ENCODE measurements around the gene PRKCE. TPM values are rescaled to one million over a fixed set of nuclear protein-coding genes. Genes with fewer than 3 reads are reported as not detected.

PRKCE gene
- total RNA-seq, 1 experiment from 2014 or later: 4.4 TPM

DNA sequence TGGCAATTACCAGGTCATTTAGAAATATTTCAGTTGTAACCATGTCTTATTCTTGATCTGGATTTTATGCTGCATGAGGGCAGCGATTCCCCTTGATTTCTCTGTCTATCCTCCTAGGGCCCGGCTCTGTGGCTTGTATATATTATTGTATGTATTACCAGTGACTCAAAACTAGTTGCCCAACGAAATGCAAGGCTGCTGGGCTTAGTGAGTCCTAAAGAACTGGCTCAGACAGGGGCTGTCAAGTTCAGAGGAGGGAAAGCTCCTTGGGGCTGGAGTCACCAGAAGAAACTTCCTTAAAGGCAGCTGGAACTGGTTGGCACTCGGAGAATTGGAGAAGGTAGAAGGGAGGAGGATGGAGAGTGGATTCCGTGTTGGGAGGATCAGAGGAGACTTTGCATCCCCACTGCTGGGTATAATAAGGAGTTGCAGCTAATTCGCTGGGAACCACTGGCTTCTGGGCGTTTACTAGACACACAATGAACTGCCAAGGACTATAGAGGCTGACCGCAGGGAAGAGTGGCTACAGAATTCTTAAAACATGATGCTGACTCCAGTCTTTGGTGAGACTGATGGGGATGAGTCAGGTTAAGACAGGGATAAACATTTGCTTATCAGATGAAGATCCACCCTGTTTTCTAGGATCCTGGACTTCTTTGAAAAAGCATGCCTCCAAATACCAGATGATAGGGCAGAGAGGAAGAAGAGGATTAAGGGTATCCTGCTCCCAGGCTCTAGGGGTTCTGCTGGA is 104.3 kb downstream of the PRKCE start:
- H3K27me3 Mint-ChIP-seq (ENCODE audit: insufficient read depth, unreplicated experiment): no peaks in the 10 kb centered on the region
- H3K4me1 Mint-ChIP-seq (ENCODE audit: low read depth, unreplicated experiment): no peaks in the 10 kb centered on the region
- H3K27ac Mint-ChIP-seq (ENCODE audit: unreplicated experiment): no peak overlapping the region
- TF ChIP-seq, protein P1, sequence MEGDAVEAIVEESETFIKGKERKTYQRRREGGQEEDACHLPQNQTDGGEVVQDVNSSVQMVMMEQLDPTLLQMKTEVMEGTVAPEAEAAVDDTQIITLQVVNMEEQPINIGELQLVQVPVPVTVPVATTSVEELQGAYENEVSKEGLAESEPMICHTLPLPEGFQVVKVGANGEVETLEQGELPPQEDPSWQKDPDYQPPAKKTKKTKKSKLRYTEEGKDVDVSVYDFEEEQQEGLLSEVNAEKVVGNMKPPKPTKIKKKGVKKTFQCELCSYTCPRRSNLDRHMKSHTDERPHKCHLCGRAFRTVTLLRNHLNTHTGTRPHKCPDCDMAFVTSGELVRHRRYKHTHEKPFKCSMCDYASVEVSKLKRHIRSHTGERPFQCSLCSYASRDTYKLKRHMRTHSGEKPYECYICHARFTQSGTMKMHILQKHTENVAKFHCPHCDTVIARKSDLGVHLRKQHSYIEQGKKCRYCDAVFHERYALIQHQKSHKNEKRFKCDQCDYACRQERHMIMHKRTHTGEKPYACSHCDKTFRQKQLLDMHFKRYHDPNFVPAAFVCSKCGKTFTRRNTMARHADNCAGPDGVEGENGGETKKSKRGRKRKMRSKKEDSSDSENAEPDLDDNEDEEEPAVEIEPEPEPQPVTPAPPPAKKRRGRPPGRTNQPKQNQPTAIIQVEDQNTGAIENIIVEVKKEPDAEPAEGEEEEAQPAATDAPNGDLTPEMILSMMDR (IDR thresholded peaks at IDR 0.05; ENCODE audit: insufficient read depth in 1 of 2, low read depth in 1 of 2, low read length in 1 of 2, severe bottlenecking in 1 of 2, unreplicated experiment in 1 of 2): no peak
- H3K9me3 Mint-ChIP-seq (ENCODE audit: unreplicated experiment): no peaks in the 10 kb centered on the region
- intact Hi-C loops (cut with micrococcal nuclease; ENCODE audit: unreplicated experiment): no loop called here
- BruUV-seq (replicated peaks): no TSS peak
- Histone ChIP-seq H3K36me3 (ENCODE audit: control insufficient read depth, insufficient read depth, low read length) (no peaks in the 10 kb centered on the region), H3K4me1 (no peaks in the 10 kb centered on the region), H3K4me3 (ENCODE audit: low read depth, low read length) (no peak overlapping the region), H3K27me3 (replicated peaks; ENCODE audit: control insufficient read depth, insufficient read depth, low read length) (no peaks in the 10 kb centered on the region), H3K9me3 (0 out of 2 replicates have a peak, but pooled peaks cover 4% of the 10 kb centered on the region)
- POLR2A ChIA-PET: no interaction called here
- CTCF ChIA-PET: no interaction called here
- no peak for DNase-seq
- H3K36me3 Mint-ChIP-seq (ENCODE audit: insufficient read depth, unreplicated experiment): no peaks in the 10 kb centered on the region
- H3K4me3 Mint-ChIP-seq (ENCODE audit: unreplicated experiment): no peak overlapping the region

DNA sequence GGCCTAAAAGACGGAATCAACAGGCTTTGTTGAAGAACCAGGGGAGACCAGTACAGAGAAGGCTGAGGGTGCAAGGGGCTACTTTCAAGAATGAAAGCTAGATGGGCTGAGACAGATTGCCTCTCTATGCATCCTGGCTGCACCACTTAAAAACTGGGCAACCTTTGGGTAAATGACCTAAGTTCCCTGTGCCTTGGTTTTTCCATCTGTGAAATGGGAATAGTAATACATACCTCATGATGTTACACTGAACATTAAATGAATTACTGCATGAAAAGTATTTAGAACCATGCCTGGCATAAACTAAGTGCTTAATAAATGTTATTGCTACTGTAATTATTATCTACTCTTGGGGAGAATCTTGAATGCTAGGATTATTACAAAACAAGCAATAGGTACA is 106.5 kb downstream of the PRKCE start:
- H3K27me3 Mint-ChIP-seq (ENCODE audit: insufficient read depth, unreplicated experiment): no peaks in the 10 kb centered on the region
- ChIA-PET CTCF (no interaction called here), POLR2A (no interaction called here)
- H3K36me3 Mint-ChIP-seq (ENCODE audit: insufficient read depth, unreplicated experiment): no peaks in the 10 kb centered on the region
- 0 out of 2 replicates have a peak, but pooled peaks cover 4% of the 10 kb centered on the region for H3K9me3 ChIP-seq
- H3K4me3 Mint-ChIP-seq (ENCODE audit: unreplicated experiment): no peak overlapping the region
- H3K27me3 ChIP-seq (replicated peaks; ENCODE audit: control insufficient read depth, insufficient read depth, low read length): no peaks in the 10 kb centered on the region
- H3K36me3 ChIP-seq (ENCODE audit: control insufficient read depth, insufficient read depth, low read length): no peaks in the 10 kb centered on the region
- no peaks in the 10 kb centered on the region for H3K9me3 Mint-ChIP-seq (ENCODE audit: unreplicated experiment)
- H3K4me3 ChIP-seq (ENCODE audit: low read depth, low read length): no peak overlapping the region
- intact Hi-C loops (cut with micrococcal nuclease; ENCODE audit: unreplicated experiment): no loop called here
- H3K4me1 ChIP-seq: no peaks in the 10 kb centered on the region
- TF ChIP-seq, protein P1 (IDR thresholded peaks at IDR 0.05; ENCODE audit: insufficient read depth in 1 of 2, low read depth in 1 of 2, low read length in 1 of 2, severe bottlenecking in 1 of 2, unreplicated experiment in 1 of 2): no peak
- no peak overlapping the region for H3K27ac Mint-ChIP-seq (ENCODE audit: unreplicated experiment)
- no peaks in the 10 kb centered on the region for H3K4me1 Mint-ChIP-seq (ENCODE audit: low read depth, unreplicated experiment)
- no TSS peak for BruUV-seq (replicated peaks)
- no peak for DNase-seq

DNA sequence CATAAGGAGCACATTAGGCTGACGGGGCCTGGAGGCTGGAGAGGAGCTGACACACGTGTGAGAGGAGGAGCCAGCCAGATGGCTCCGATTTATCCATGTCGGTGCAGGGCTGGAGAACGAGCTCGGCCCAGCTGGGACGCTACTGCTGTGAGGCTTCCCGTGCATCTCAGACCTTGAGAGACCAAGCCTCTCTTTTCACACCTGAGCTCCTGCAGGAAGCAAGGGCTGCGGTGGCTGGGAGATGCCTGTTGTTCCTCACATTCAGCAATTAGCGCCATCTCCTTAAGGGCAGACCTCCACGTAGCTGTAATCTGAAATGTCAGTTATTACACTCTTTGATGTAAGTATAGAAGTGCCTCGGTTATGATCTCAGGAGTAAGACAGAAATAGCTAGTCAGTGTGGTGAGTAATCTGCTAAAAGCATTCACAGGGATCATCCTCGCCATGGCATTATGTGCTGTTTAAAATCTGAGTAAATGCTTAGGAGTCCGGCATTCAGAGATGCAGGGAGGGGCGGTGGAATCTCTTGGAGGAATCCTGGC is 107.9 kb downstream of the PRKCE start:
- Histone ChIP-seq H3K4me3 (ENCODE audit: low read depth, low read length) (no peak overlapping the region), H3K4me1 (no peaks in the 10 kb centered on the region), H3K36me3 (ENCODE audit: control insufficient read depth, insufficient read depth, low read length) (no peaks in the 10 kb centered on the region), H3K27me3 (replicated peaks; ENCODE audit: control insufficient read depth, insufficient read depth, low read length) (no peaks in the 10 kb centered on the region), H3K9me3 (0 out of 2 replicates have a peak, but pooled peaks cover 4% of the 10 kb centered on the region)
- intact Hi-C loops (cut with micrococcal nuclease; ENCODE audit: unreplicated experiment): no loop called here
- Mint-ChIP-seq H3K27ac (ENCODE audit: unreplicated experiment) (no peak overlapping the region), H3K36me3 (ENCODE audit: insufficient read depth, unreplicated experiment) (no peaks in the 10 kb centered on the region), H3K27me3 (ENCODE audit: insufficient read depth, unreplicated experiment) (no peaks in the 10 kb centered on the region), H3K4me3 (ENCODE audit: unreplicated experiment) (no peak overlapping the region), H3K4me1 (ENCODE audit: low read depth, unreplicated experiment) (no peaks in the 10 kb centered on the region), H3K9me3 (ENCODE audit: unreplicated experiment) (no peaks in the 10 kb centered on the region)
- CTCF ChIA-PET: interaction anchor here (0.9 kb wide), 1 partner anchor 19 kb away, joined by 3 read pairs; no protein-coding TSS in a partner anchor
- TF ChIP-seq, protein P1 (IDR thresholded peaks at IDR 0.05; ENCODE audit: insufficient read depth in 1 of 2, low read depth in 1 of 2, low read length in 1 of 2, severe bottlenecking in 1 of 2, unreplicated experiment in 1 of 2): no peak
- no peak for DNase-seq
- POLR2A ChIA-PET: no interaction called here
- BruUV-seq (replicated peaks): no TSS peak

Data from Caco-2 (cell line).